ENCODE results near the gene ZCCHC18. TPM values are rescaled to one million over a fixed set of nuclear protein-coding genes. Genes with fewer than 3 reads are reported as not detected.

Gene ZCCHC18
- total and polyA plus RNA-seq, 9 of the 15 experiments (the other 6 are each of a cell fraction or from before 2014, with no cell fraction given): not detected

- no peak overlapping the region for H3K4me2 ChIP-seq (ENCODE audit: insufficient read depth, low read length)
- H3K9ac ChIP-seq (ENCODE audit: insufficient read depth in 1 of 2, low read depth in 2 of 2, low read length in 2 of 2): no peak overlapping the region
- FAIRE-seq (no peak), ATAC-seq (no peak), DNase-seq (ENCODE audit: extremely low read depth in 1 of 4, low spot score in 3 of 4) (no peak)
- peaks cover 0 to under 1% of the 10 kb centered on the region in 2 experiments; a peak in 1 of 5 replicates for H3K4me1 ChIP-seq (replicated peaks in 1 of 2; ENCODE audit: control insufficient read depth in 2 of 2, insufficient read depth in 2 of 2, low read length in 2 of 2)
- no peaks in the 10 kb centered on the region for H3K36me3 ChIP-seq (ENCODE audit: control insufficient read depth, insufficient read depth, low read length)
- in situ Hi-C loops (cut with MboI) (no loop called here), intact Hi-C loops (cut with micrococcal nuclease) (no loop called here)
- no TSS peak for BruUV-seq (replicated peaks)
- ChIA-PET POLR2A (no interaction called here), CTCF (ENCODE audit: low intra/inter-chr PET ratio) (no interaction called here)
- H2AFZ ChIP-seq (ENCODE audit: low read depth, low read length): no peak overlapping the region
- H4K20me1 ChIP-seq (replicated peaks; ENCODE audit: control insufficient read depth, insufficient read depth, low read length): no peaks in the 10 kb centered on the region
- TF ChIP-seq TAF1 (IDR thresholded peaks at IDR 0.05; ENCODE audit: control insufficient read depth, extremely low read depth, insufficient read depth, low read length, severe bottlenecking): no peak
- TF ChIP-seq UBTF (IDR thresholded peaks at IDR 0.05; ENCODE audit: borderline replicate concordance in 1 of 2, low read depth in 2 of 2, low read length in 2 of 2): no peak
- no peak for TF ChIP-seq ZNF398 (CRISPR knock-in tag; IDR thresholded peaks at IDR 0.05)
- H3K4me3 ChIP-seq: no peak overlapping the region
- H3K27ac ChIP-seq (ENCODE audit: extremely low read depth, low read depth, low read length): no peak overlapping the region
- peaks cover 2 to 18% of the 10 kb centered on the region in 2 experiments; a peak in 2 of 5 replicates for H3K27me3 ChIP-seq (ENCODE audit: control insufficient read depth in 2 of 2, insufficient read depth in 2 of 2, low read length in 2 of 2)
- H3K79me2 ChIP-seq (ENCODE audit: control insufficient read depth, insufficient read depth, low read length): no peaks in the 10 kb centered on the region
- H3K9me1 ChIP-seq (ENCODE audit: control insufficient read depth, insufficient read depth, low read length): no peaks in the 10 kb centered on the region
- no peaks in the 10 kb centered on the region for H3K9me3 ChIP-seq (replicated peaks; ENCODE audit: control insufficient read depth, insufficient read depth, low read depth, low read length)
These were observed 5.4 kb downstream of the ZCCHC18 start for GRCh38 chrX:104117759-104118158.
